GM21737 (cell line): Measurements from ENCODE around the gene PPP1R27.

Experiments used
- ATAC-seq: cut with Tn5 transposase; IDR thresholded peaks from one replicate; pipeline ENCODE4 v1.9.1; 2021; ENCODE audit warnings: mild to moderate bottlenecking, moderate library complexity; ENCODE audit not compliant: unreplicated experiment

PPP1R27 gene

DNA sequence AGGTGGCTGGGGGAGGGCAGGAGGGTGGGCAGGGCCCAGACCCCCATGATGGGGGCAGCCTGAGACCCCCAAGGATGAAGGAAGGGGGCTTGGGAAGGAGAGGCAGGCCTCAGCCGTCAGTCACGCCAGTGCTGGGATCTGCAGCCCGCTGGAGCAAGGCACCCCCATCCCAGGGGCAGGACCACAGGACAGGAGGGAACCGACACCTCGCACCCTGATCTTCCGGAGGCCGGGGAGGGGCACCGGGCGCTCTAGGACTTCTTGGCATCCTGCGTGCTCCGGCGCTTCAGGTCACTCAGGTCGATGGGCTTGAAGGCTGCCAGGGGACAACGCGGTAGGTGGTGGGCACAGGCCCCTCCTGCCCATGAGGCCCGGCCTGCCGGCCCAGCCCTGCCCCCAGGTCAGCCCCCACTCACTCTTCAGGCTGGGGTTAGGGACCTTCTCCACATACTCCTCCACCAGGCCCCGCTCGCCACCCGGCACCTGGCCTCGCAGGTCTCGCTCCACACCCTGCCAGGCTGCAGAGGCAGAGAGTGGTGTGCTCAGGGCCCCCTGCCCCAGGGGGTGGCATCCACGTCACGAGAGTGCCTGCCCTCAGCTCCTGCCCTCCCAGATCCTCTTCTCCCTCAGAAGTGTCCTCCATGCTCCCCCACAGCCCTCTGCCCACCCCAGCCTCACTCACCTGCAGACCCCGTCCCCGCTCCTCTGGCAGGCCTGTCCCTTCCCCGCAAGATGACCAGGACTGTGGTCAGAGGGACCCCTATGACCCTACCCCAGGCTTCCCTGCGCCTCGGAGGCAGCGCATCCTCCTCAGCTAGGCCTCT is 11.6 kb downstream of the PPP1R27 start:
- ATAC-seq, result no peak

DNA sequence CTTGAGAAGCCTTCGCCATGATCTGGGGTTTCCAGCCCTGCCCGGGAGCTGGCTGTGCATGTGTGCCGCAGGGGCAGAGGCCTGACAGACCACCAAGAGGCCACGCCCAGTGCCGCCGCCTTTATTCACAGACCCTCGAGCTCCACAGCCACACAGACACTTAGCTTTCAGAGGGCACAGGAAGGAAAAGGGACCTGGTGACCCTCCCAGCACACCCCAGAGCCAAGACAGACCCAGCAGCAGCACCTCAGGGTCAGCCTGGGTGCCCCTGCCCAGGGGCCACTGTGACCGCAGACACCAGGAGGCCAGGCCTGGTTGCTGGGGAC is 12.6 kb downstream of the PPP1R27 start:
- no peak for ATAC-seq

GRCh38 chr17:81821603-81822311 is 13.1 kb downstream of the PPP1R27 start:
- no peak for ATAC-seq

- ATAC-seq, result no peak
Measured at GRCh38 chr17:81821147-81821546, 13.7 kb downstream of the PPP1R27 start.

DNA sequence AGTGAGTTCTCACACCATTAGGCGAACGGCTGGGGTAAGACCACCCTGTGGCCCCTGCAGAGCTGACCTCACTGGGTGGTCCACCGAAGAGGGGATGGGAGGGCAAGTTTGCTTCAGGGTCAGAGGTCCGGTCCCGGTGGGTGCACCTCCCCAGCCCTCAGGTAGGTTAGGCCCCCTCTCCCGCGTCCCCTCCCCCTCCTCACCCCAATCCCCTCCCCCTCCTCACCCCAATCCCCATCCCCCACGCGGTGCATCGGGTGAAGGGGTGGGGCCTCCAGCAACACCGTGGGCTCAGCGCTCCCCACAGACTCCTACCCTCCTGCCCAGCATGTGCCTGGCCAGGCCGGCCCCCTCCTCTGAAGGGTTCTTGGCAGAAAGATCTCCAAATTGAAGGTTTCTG is 15.1 kb downstream of the PPP1R27 start:
- no peak for ATAC-seq

GRCh38 chr17:81817758-81818147 is 17.1 kb downstream of the PPP1R27 start:
- no peak for ATAC-seq

GRCh38 chr17:81815646-81815986 is 19.2 kb downstream of the PPP1R27 start:
- ATAC-seq, result no peak

DNA sequence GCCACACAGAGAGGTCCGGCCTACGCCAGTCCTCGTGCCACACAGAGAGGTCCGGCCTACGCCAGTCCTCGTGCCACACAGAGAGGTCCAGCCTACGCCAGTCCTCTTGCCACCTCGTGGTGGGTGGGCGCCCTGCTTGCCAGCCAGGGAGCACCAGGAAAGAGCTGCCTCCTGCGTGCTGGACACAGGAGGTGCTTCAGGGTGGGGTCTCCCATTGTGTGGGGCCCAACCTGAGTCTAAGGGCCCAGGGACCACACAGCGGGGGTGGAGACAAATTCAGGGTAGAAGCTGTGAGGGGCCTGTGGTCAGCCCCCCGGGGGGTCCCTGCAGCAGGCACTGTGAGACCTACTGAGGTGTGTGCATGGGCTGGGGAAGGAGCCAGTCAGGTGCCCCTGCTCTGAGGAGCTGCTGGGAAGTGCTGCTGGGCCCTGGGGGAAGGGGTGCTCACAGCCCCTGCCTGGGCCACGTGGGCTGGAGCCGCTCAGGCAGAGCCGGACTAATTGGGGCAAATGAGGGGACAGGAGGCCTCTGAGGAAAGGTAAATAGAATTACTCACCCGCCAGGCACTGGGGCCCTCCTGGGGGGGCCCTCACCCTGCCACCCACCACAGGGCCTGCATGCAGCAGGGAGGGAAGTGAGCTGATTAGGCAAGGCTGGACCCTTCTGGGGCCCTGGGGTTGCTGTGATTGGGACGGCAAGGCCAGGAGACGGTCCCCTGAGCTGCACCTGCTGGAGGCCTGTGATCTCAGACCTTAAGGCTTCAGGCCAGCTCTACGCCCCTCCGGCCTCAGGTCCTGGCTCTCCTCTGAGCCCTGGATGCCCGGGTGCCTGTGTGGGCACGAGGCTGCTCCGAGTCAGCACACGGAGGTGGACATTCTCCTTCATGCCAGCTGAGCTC is 19.9 kb downstream of the PPP1R27 start:
- no peak for ATAC-seq

DNA sequence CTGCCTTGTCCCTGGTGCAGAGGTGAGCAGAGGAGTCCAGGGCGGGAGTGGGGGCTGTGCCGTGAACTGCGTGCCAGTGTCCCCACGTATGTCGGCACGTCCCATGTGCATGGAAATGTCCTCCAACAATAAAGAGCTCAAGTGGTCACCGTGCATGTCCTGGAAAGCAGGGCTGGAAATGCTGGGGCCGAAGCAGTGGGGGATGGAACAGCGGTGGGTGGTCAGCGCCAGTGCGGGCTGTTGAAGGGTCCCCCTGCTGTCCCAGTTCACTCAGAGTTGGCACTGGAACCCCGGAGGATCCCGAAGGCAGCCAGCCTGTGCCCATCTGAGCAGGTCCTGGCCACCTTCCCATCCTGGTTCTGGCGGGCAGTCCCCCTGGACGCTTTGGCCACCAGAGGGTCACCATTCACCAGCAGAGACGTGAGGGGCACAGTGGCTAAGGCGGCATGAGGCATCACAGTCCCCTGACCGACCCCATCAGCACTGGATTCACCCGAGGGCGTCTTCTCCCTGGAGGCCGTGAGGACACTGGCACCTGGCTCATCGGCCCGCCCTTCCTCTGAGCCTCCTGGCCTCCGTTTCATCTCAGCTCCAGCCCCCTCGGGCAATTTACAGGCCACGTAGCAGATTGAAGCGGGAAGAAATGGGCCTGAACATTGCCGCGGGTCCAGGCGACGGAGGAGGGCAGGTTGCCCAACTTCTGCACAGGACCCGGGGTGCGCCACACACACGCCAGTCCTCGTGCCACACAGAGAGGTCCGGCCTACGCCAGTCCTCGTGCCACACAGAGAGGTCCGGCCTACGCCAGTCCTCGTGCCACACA is 20.8 kb downstream of the PPP1R27 start:
- no peak for ATAC-seq

DNA sequence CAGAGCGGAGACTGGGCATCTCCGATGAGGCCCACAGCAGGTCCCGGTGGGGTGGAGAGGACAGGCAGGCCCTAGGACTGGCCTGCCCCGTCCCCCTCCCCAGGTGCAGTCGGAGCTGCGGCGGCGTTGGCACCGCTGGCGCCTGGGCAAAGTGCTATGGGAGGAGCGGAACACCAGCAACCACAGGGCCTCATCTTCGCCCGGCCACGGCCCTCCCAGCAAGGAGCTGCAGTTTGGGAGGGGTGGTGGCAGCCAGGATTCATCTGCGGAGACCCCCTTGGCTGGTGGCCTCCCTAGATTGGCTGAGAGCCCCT is 21.5 kb downstream of the PPP1R27 start:
- ATAC-seq, result no peak

DNA sequence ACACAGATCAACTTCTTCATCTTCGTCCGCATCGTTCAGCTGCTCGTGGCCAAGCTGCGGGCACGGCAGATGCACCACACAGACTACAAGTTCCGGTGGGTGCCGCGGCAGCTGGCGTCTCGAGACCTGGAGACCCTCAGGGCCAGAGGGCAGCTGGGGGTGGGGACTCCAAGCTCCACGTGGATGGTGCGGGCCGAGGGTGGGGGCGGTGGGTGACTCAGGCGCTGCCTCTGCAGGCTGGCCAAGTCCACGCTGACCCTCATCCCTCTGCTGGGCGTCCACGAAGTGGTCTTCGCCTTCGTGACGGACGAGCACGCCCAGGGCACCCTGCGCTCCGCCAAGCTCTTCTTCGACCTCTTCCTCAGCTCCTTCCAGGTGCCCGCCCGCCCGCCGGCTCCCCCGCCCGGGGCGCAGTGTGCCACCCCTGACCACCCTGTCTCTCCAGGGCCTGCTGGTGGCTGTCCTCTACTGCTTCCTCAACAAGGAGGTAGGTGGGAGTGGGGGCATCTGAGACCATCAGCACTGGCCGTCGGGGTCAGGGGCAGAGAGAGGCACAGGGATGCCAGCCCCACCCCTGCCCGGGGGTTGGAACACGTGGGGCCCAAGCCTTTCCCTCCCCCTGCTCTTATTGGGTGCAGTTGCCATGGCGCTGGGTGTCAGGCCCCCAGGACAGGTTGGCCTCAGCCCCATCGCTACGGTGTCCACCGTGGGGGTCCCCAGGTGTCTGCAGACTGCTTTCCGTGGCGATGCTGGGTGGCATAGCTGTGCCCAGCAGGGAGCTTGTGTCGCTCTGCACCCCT is 22.1 kb downstream of the PPP1R27 start:
- ATAC-seq, result no peak

DNA sequence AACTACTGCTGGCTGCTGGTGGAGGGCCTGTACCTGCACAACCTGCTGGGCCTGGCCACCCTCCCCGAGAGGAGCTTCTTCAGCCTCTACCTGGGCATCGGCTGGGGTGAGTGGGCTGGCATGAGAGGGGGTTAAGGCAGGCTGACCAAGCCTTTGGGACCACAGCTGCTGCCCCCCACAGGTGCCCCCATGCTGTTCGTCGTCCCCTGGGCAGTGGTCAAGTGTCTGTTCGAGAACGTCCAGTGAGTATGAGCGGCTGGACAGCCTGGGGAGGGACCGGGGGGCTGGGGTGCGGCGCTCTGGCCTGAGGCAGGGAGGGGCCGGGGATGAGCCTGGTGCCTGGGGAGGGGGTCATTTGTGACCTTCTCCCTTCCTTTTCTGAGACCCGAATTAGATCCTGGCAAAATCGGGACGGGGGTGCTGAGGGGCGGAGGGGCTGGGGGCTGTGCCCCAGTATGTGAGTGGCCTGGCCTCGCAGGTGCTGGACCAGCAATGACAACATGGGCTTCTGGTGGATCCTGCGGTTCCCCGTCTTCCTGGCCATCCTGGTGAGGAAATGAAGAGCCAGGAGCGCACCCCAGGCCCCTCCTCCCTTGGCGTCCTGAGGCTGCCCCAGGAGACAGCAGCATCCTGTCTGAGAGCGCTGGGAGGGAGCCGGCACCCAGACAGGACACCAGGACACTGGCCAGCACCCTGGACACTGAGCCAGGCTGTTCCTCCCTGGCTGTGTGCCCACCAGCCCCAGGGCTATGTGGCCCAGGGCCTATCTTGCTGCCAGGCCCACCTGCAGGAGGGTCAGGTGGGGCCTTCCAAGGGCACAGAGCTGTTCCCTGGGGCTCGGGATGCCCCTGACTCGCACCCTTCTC is 22.9 kb downstream of the PPP1R27 start:
- ATAC-seq, result no peak

DNA sequence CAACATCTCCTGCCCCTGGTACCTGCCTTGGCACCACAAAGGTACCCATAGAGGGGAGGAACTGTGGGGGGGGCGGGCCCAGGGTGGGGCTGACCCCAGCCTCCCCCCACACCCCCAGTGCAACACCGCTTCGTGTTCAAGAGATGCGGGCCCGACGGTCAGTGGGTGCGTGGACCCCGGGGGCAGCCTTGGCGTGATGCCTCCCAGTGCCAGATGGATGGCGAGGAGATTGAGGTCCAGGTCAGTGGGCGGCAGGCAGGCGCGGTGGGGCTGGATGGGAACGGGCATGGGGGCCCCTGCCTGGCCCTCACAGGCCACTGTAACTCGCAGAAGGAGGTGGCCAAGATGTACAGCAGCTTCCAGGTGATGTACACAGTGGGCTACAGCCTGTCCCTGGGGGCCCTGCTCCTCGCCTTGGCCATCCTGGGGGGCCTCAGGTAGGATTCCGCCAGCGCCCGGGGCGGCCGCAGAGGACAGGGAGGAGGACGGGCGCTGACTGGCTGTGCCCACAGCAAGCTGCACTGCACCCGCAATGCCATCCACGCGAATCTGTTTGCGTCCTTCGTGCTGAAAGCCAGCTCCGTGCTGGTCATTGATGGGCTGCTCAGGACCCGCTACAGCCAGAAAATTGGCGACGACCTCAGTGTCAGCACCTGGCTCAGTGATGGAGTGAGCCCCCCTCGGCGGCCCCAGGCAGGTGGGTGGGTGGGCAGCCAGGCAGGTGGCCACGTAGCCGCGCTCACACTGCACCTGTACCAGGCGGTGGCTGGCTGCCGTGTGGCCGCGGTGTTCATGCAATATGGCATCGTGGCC is 23.8 kb downstream of the PPP1R27 start:
- no peak for ATAC-seq

- no peak for ATAC-seq
Measured at GRCh38 chr17:81810476-81810875, 24.4 kb downstream of the PPP1R27 start.

DNA sequence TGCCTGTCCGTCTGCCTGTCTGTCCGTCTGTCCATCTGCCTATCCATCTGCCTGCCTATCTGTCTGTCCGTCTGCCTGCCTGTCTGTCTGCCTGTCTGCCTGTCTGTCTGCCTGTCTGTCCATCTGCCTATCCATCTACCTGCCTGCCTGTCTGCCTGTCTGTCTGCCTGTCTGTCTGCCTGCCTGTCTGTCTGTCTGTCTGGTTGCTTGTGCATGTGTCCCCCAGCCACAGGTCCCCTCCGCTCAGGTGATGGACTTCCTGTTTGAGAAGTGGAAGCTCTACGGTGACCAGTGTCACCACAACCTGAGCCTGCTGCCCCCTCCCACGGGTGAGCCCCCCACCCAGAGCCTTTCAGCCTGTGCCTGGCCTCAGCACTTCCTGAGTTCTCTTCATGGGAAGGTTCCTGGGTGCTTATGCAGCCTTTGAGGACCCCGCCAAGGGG is 25.3 kb downstream of the PPP1R27 start:
- ATAC-seq, result no peak

DNA sequence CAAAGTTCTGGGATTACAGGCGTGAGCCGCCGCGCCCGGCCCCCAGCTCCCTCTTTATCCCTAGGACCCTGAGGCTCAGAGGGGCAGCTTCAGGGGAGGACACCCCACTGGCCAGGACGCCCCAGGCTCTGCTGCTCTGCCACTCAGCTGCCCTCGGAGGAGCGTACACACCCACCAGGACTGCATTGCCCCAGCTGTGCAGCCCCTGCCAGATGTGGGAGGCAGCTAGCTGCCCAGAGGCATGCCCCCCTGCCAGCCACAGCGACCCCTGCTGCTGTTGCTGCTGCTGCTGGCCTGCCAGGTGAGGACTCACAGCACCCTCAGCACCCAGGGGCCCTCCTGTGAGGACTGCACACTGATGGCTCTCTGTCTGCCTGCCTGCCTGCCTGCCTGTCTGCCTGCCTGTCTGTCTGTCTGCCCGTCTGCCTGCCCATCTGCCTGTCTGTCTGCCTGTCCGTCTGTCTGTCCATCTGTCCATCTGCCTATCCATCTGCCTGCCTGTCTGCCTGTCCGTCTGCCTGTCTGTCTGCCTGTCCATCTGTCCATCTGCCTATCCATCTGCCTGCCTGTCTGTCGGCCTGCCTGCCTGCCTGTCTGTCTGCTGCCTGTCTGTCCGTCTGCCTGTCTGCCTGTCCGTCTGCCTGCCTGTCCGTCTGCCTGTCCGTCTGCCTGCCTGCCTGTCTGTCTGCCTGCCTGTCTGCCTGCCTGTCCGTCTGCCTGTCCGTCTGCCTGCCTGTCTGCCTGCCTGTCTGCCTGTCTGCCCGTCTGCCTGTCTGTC is 25.9 kb downstream of the PPP1R27 start:
- ATAC-seq, result no peak

- ATAC-seq, result no peak
Measured at GRCh38 chr17:81807839-81808238, 27.0 kb downstream of the PPP1R27 start.
